ENCODE measurements around the gene TLE4.
A peak's percentile ranks its signal among the peaks of the same experiment; 100 is the strongest.

TLE4 gene

GRCh38 chr9:79662537-79662956 lies 90.8 kb downstream of the TLE4 start:
- Histone ChIP-seq H3K27ac (no peak overlapping the region), H3K36me3 (ENCODE audit: control insufficient read depth, insufficient read depth, low read length) (no peaks in the 10 kb centered on the region), H3K4me3 (ENCODE audit: low read depth, low read length) (no peak overlapping the region), H3K4me1 (peaks cover 3% of the 10 kb centered on the region), H3K9ac (no peak overlapping the region), H2AFZ (no peak overlapping the region), H3K9me3 (ENCODE audit: control insufficient read depth, low read length) (no peaks in the 10 kb centered on the region), H3K79me2 (no peaks in the 10 kb centered on the region), H3K27me3 (ENCODE audit: control insufficient read depth, insufficient read depth, low read length) (no peaks in the 10 kb centered on the region), H3K4me2 (ENCODE audit: low read length) (peak overlapping the region; percentile 43)
- TF ChIP-seq, protein P1, sequence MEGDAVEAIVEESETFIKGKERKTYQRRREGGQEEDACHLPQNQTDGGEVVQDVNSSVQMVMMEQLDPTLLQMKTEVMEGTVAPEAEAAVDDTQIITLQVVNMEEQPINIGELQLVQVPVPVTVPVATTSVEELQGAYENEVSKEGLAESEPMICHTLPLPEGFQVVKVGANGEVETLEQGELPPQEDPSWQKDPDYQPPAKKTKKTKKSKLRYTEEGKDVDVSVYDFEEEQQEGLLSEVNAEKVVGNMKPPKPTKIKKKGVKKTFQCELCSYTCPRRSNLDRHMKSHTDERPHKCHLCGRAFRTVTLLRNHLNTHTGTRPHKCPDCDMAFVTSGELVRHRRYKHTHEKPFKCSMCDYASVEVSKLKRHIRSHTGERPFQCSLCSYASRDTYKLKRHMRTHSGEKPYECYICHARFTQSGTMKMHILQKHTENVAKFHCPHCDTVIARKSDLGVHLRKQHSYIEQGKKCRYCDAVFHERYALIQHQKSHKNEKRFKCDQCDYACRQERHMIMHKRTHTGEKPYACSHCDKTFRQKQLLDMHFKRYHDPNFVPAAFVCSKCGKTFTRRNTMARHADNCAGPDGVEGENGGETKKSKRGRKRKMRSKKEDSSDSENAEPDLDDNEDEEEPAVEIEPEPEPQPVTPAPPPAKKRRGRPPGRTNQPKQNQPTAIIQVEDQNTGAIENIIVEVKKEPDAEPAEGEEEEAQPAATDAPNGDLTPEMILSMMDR (IDR thresholded peaks at IDR 0.05), result no peak

GRCh38 chr9:79663300-79663699 lies 91.5 kb downstream of the TLE4 start:
- Histone ChIP-seq H3K79me2 (no peaks in the 10 kb centered on the region), H3K4me2 (ENCODE audit: low read length) (no peak overlapping the region), H3K9me3 (ENCODE audit: control insufficient read depth, low read length) (no peaks in the 10 kb centered on the region), H3K36me3 (ENCODE audit: control insufficient read depth, insufficient read depth, low read length) (no peaks in the 10 kb centered on the region), H3K4me3 (ENCODE audit: low read depth, low read length) (no peak overlapping the region), H3K27ac (no peak overlapping the region), H3K9ac (no peak overlapping the region), H3K27me3 (ENCODE audit: control insufficient read depth, insufficient read depth, low read length) (no peaks in the 10 kb centered on the region), H2AFZ (no peak overlapping the region), H3K4me1 (peaks cover 3% of the 10 kb centered on the region)
- TF ChIP-seq, protein P1 (IDR thresholded peaks at IDR 0.05), result no peak

DNA sequence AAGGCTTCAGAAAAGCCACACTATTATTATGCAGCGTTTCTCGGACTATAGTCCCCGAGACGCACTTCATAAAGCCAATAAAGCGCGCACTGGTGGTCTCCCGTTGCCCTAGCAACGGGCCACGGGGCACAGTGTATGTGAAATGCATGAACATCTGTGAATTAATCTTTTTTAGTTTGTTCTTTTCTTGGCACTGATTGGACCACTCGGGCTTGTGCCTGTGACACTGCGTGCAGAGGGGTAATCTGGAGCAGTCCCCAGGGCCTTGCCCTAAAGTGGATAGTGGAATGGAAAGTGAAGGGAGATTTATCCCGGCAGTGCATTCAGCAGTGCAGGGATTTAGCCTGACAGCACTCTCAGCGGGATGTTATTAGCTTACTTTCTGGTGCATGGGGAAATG lies 92.1 kb downstream of the TLE4 start:
- no peaks in the 10 kb centered on the region for H3K9me3 ChIP-seq (ENCODE audit: control insufficient read depth, low read length)
- no peaks in the 10 kb centered on the region for H3K27me3 ChIP-seq (ENCODE audit: control insufficient read depth, insufficient read depth, low read length)
- no peak overlapping the region for H3K9ac ChIP-seq
- peaks cover 3% of the 10 kb centered on the region for H3K4me1 ChIP-seq
- H3K4me3 ChIP-seq (ENCODE audit: low read depth, low read length), result no peak overlapping the region
- no peaks in the 10 kb centered on the region for H3K79me2 ChIP-seq
- no peaks in the 10 kb centered on the region for H3K36me3 ChIP-seq (ENCODE audit: control insufficient read depth, insufficient read depth, low read length)
- H3K4me2 ChIP-seq (ENCODE audit: low read length), result no peak overlapping the region
- TF ChIP-seq, protein P1 (IDR thresholded peaks at IDR 0.05), result no peak
- H3K27ac ChIP-seq, result no peak overlapping the region
- no peak overlapping the region for H2AFZ ChIP-seq

GRCh38 chr9:79664375-79664831 lies 92.6 kb downstream of the TLE4 start:
- Histone ChIP-seq H3K36me3 (ENCODE audit: control insufficient read depth, insufficient read depth, low read length) (no peaks in the 10 kb centered on the region), H3K27me3 (ENCODE audit: control insufficient read depth, insufficient read depth, low read length) (no peaks in the 10 kb centered on the region), H3K4me2 (ENCODE audit: low read length) (no peak overlapping the region), H2AFZ (no peak overlapping the region), H3K4me1 (peaks cover 3% of the 10 kb centered on the region), H3K9ac (no peak overlapping the region), H3K79me2 (no peaks in the 10 kb centered on the region), H3K4me3 (ENCODE audit: low read depth, low read length) (no peak overlapping the region), H3K9me3 (ENCODE audit: control insufficient read depth, low read length) (no peaks in the 10 kb centered on the region), H3K27ac (no peak overlapping the region)
- TF ChIP-seq, protein P1 (IDR thresholded peaks at IDR 0.05), result no peak

DNA sequence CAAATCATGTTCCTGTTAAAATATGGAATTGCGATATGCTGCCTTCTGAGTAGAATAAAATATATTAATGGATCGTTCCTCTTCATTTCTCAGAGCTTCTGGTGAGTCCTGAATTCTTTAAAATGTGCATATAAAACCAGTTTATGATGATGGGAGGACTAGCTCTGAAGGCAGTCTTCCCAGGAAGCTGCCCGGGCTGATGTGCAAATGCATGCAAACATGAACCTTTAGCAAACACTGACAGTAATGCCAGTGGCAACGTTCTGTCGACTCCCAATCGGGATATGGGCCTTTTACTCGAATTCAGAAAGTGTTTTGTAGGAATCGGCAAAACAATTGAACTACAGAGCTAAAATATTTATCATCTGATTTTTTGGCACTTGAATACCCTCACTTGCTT lies 93.6 kb downstream of the TLE4 start:
- Histone ChIP-seq H3K4me3 (ENCODE audit: low read depth, low read length) (no peak overlapping the region), H3K36me3 (ENCODE audit: control insufficient read depth, insufficient read depth, low read length) (no peaks in the 10 kb centered on the region), H3K27ac (no peak overlapping the region), H3K4me1 (peaks cover 3% of the 10 kb centered on the region), H2AFZ (no peak overlapping the region), H3K27me3 (ENCODE audit: control insufficient read depth, insufficient read depth, low read length) (no peaks in the 10 kb centered on the region), H3K4me2 (ENCODE audit: low read length) (no peak overlapping the region), H3K79me2 (no peaks in the 10 kb centered on the region), H3K9me3 (ENCODE audit: control insufficient read depth, low read length) (no peaks in the 10 kb centered on the region), H3K9ac (no peak overlapping the region)
- TF ChIP-seq, protein P1 (IDR thresholded peaks at IDR 0.05), result no peak
